GM18867 (cell line): ENCODE measurements around the gene GAL3ST3.
A peak's percentile ranks its signal among the peaks of the same experiment; 100 is the strongest.
"Not testable (repeated sequence)": the region's sequence is repeated elsewhere in the genome, so short reads cannot be mapped to it uniquely, and the experiment has no call there.

ENCODE experiments used
- ATAC-seq: cut with Tn5 transposase; IDR thresholded peaks from one replicate; pipeline ENCODE4 v1.9.1; 2021; ENCODE audit warnings: mild to moderate bottlenecking, moderate library complexity; ENCODE audit not compliant: unreplicated experiment

The GAL3ST3 gene

DNA sequence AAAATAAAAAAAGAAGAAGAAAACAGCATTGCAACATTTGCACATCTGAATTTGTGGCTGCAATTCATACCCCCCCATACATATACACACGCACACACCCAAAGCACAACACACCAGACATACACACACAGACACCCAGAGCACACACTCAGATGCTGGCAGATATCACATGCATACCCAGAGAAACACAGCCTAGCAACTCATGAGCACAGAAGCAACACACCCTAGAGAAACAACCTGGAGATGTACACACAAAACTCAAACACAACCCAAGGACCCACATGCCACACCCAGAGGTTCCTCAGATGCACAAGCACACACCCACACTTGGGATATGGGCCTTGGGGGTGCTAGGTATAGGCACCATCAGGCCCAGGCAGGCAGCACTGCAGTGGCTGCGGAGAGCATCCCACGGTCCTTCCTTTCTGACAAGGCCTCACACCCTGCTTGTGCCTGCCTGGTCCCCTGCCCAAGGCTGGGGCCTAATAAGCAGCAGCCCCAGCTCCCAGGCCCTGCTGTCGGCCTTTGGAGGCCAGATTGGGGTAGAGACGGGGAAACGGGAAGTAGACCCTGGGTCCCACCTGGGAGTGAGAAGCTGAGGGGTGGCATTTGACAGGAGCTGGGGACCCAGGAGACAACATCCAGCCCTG lies 34.0 kb downstream of the GAL3ST3 start:
- ATAC-seq: no peak

DNA sequence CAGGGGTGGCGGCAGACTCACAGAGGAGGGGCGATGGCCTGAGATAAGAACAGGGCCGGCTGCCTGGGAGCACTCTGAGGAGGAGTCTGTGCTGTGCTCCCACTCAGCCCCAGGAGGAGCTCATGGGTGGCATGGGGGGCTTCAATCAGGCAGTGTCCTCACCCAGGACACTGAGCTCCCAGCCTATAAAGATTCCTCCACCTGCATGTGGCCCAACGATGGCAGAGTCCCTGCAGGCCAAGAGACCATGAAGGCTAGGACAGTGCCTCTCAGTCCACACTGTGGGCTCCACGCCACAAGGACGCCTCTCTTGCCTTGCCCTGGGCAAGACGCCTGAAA lies 35.2 kb downstream of the GAL3ST3 start:
- no peak for ATAC-seq

DNA sequence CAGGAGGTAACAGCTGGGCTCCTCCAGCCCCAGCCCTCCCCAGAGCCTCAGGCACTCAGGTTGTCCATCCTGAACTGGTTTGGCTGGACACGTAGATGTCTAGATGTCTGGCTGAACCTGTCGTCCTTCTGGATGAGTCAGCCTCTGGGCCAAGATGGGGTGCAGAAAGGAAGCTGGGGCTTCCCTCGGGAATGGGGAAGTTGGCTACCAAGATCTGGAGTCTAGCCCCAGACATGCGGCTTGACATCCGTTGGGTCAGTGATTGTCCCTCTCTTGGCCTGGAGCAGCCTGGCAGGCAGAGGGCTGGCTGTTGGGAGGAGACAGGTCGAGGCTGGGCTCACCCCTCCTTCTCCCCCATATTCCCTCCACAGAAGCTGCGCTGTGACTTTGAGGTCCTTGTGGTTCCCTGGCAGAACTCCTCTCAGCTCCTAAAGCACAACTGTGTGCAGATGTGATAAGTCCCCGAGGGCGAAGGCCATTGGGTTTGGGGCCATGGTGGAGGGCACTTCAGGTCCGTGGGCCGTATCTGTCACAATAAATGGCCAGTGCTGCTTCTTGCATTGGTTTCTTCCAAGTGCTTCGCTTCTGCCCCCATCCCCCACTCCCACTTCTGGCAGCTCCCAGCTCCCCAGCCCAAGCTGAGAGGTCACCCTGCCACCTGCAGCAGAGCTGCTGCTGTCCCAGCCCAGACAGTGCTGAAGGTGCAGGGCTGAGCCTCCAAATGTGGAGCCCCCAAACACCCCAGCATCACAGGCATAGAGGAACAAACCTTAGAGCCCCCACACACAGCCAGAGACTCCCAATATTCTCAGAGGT lies 35.8 kb downstream of the GAL3ST3 start:
- no peak for ATAC-seq

DNA sequence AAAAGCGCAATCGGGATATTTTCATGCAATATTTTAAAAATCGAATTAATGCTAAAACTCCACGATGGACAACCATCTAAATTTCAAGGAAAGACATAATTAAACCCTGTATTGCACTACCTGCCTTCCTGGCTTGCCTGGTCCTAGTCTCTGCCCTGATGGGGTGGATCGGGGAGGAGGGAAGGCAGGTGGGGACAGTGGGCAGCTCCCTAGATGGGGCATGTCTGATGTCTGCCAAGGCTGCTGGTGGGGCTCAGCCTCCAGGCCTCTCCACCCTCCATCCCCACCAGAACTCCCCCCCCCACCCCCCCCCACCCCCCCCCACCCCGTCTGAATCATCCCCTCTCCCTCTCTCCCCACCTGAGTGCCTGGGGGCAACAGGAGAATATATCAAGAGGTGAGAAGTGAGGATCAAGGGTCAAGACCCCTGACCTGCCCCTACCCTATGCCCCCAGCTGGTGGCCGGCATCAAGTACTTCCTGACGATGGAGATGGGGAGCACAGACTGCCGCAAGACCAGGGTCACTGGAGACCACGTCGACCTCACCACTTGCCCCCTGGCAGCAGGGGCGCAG lies 36.5 kb downstream of the GAL3ST3 start:
- ATAC-seq: no peak

DNA sequence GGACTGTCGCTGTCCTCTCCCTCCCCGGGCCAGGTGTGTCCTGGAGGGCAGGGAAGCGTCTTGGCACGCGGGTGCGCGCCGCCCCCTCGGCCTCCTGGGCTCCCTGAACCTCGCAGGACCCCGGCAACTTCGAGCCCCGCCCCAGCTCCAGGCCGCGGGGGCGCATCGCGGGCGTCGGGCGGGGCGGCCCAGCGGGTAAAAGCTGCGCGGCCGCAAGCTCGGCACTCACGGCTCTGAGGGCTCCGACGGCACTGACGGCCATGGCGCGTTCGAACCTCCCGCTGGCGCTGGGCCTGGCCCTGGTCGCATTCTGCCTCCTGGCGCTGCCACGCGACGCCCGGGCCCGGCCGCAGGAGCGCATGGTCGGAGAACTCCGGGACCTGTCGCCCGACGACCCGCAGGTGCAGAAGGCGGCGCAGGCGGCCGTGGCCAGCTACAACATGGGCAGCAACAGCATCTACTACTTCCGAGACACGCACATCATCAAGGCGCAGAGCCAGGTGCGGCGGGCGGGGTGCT lies 37.1 kb downstream of the GAL3ST3 start, which contains the start of gene CST6:
TSS of gene CST6 (plus strand) at position 224 of the 519 bp plus-strand sequence. CDS start at position 261, 37 bp downstream.
- no peak for ATAC-seq

DNA sequence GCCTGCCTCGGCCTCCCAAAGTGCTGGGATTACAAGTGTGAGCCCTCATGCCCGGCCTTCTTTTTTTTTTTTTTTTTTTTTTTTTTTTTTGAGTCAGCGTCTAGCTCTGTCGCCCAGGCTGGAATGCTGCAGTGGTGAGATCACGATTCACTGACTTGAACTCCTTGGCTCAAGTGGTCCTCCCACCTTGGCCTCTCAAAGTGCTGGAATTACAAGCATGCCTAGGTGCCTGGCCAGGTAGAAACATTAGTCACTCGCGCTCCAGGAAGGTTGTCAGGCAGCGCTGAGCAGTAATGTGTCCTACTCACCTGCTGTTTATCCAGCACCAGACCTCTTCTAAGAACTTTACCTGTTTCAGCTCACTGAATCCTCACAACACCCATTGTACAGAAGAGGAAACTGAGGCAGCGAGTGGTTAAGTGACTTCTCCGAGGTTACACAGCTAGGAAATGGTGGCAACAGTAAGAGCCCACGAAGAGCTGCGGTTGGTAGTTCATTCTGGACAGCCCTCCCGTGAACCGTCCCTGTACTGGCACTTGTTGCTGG lies 37.6 kb downstream of the GAL3ST3 start:
- ATAC-seq: no peak

DNA sequence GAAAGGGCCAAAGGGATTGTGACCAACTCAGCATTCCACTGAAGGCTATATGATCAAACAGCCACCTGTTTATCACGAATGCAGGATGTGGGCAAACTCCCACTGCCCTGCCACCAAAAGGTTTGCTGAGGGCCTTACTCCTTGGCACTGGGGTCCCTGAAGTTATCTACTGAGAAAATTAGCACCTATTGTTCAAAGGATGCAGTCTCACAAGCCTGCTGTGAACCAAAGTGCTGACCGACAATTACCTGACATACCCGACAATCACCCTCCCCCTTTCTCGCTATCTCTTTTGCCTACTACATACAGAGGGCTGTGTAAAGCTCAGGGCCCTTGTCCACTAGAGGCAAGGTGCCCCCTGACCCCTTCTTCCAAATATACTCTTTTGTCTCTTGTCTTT lies 38.9 kb downstream of the GAL3ST3 start:
- not testable (repeated sequence) for ATAC-seq

DNA sequence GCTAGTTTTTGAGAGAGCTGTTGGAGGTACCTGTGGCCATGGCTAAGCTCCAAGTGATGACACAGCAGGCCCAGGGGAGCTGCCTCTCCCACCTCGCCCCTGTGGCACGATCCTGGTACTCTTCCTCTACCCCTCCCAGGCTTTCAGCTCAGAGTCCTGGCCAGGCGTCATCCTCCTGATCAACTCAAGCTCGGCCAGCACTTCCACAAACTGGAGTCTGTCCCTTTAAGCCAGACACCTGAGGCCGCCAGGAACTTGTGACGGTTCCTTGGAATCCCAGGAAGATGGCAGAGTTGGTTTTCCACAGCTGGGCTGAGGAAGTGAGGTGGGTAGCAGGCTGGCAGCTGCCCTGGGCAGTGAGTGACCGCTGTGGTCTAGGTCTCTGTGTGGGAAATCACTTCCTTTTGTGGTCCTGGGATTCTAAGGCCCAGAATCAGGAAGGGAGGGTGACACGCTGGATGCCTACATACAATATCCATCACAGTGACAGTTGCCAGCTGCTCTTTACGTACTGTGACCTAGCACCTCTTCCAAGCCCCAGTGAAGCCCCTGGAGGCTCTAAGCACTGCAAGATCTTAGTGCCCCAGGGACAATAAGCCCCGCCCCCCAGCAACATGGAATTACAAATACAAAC lies 40.4 kb downstream of the GAL3ST3 start:
- no peak for ATAC-seq

DNA sequence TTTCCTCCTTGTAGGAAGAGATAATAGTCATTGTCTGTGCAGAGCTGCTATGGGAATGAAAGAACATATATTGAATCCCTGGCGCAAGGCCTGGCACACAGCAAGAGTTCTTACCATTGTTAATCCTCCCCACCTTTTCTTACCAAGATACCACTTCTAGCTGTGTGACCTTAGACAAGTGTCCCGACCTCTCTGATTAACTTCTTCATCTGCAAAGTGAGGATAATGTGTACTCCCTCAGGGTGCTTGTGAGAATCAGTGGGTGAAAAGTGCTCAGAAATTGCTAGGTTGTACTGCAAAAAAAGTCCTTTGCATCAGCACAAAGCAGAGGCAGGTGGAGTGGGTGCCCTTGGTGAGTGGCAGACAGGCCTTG lies 40.9 kb downstream of the GAL3ST3 start:
- ATAC-seq: no peak

DNA sequence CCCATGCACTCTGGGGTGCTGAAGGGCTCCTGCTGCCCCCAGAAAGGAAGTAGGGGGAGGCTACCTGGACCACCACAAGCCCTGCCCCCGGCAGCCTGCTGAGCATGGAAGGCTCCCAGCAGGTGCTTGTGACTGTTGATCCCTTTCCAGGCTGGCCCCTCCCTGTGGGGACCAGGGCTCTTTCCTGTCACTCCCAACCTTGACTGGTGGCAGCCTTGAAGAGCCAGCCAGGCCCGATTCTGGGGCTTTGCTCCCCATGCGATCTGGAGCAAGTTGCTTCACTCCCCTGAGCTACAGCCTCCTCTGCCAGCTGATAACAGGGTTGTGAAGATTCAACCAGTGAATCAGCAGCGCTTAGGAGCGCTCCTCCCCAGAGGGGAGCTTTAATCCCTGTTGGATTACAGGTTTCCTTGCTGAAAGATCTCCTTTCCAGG lies 41.7 kb downstream of the GAL3ST3 start:
- no peak for ATAC-seq

DNA sequence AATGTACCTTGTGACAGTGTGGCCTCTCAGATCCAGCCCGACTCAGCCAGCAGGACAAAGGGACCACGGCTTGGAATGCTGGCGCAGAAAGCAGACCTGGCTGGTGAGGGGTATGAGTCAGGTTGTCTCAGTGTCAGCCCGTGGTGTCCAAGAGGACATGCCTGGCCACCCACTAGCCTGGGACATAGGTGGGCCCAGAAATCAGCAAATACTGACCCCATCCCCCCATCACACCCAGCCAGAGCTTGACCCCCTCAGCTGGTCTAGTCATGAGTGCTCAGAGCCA lies 42.1 kb downstream of the GAL3ST3 start:
- no peak for ATAC-seq

DNA sequence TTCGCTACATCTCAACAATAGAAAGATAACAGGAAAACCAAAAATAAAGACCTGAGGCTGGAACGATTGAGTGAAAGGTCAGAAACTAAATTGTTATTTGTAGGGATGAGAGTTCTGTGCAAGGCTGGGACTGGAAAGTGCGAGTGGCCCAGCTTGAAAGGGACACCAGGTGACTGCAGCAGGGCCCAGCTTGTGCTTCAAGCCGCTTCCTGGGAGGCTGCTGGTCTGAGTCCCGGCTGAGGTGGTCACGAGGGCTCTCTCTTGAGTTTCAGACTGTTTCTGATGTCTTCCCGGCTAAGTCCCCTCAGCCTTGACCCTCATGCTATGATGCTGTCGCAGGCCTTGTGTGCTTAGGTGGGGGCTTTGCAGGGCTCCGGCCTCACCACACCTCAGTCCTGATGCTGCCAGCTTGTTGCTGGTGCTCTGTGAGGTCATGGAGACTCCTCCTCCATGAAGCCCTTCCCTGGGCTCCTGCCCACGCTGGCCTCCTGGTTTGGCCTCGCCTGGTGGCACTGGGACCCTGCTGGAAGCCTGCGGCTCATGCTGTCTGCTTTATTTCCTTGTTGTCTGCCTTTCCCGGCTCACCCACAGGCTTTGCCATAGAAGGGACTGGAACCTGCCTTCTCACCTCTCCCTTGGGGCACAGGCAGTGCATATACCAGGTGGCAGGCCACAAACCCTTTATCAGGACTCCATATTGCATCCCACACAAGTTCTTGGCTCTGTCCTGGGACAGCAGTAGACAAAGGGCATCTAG lies 42.6 kb downstream of the GAL3ST3 start:
- ATAC-seq: no peak

DNA sequence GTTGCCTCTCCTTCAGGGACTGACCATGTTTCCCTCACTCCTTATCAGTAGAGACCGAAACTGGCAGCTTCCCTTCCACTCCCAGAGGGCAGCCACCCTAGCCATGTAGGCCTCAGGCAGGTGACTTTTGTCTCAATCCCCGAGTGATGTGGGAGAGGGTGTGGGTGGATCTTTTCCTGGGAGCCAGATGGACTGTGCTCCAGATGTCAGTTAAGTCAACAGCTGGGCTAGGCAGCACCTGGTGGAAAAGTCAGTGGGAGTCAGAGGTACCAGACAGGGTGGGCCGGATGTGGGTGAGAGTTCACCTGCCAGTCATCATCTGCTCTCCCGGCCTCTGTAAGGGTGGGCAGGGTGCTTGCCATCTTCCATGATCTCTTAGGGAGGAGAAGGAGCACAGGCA lies 44.8 kb downstream of the GAL3ST3 start:
- ATAC-seq: no peak

DNA sequence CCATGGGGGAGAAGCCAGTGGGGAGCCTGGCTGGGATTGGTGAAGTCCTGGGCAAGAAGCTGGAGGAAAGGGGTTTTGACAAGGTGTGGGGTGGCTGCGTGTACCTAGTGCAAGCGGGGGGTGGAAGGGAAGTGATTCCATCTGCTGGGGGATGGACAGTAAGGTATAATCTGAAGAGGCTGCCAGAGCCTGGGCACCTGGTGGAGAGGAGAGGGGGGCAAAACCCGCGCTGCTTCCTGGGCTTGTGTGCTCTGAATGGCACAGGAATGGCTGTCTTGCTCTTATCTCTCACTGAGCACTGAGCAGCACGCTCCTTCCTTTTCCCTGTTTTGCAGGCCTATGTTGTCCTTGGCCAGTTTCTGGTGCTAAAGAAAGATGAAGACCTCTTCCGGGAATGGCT lies 45.7 kb downstream of the GAL3ST3 start:
- ATAC-seq: no peak

DNA sequence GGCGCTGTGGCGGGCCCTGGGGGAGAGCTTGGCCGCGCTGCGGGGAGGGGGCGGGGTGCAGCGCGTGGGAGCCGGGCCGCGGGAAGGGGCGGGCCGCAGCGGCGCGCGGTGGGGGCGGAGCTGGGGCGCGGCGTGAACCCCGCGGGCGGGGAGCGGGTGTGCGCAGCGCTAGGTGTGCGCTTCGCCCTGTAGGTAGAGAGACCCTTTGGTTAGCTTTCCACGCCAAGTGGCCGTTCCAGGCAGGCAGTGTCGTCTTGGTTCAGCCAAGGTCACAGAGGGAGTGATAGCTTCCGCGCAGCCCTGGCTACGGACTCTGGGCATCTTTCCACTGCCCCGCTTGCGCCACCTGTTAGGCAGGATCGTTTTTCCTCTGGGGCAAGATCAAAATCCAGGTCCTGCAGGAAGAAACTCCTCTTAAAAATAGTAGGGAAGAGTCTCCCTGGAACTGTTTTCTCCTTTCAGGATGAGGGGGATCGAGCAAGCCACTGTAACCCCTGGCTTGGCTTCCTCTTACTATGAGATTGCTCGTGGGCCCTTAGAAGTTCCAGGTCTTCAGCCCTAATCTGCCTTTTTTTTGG lies 46.2 kb downstream of the GAL3ST3 start:
- peak; percentile 55 for ATAC-seq

DNA sequence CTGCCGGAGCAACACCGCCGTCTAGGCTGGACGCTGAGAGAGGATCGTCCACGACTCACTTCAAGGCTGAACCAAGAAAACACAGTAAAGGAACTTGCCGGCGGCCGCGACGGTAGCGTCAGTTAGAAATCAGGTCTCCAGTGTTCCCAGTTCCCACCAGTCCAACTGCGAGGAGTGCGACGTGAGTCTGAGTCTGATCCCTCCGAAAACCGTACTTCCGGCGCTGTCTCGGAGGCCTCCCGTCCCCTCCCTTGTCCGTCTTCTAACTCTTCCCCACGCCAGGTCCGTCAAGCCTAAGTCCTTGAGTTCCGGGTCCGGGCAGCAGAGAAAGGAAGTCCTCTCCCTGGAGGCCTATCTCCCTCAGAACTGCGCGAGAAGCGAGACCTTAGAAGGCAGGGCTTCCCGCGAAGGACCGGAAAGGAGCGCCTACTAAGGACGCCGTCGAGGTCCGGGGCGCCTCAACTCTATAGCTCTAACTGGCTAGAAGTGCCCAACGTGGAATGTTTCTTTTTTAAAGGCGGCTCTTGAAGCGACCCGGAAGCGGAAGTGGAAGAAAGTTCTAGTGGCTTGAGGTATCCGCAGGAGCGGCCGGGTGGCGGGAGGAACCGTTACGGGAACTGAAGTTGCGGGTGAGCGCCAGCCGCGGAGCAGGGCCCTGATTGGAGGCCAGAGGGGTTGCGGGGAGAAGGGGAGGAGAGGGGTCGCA lies 46.9 kb downstream of the GAL3ST3 start, which contains the start of the genes BANF1 and EIF1AD:
TSS of gene BANF1 (plus strand) at position 562 of the 706 bp plus-strand sequence. CDS start 748 bp downstream, outside the sequence.
TSS of gene EIF1AD (minus strand) at position 216 of the 706 bp plus-strand sequence. CDS start 1,768 bp downstream, outside the sequence.
- ATAC-seq: peak; percentile 66

DNA sequence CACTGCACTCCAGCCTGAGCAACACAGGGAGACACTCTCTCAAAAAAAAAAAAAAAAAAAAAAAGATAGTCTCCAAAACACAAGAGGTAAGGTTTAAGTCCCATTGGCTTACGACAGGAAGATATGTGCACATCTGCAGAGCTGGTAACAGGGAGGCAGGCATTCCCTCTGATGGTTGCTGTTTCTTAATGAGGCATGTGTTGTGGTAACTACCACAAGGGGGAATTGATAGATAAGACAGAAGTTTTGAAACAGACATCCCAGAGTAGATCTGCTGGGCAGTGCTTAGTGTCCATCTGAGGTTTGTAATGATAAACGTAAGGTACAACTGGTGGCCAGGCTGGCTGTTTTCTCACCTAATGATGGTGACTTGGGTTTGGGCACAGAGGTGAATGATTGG lies 51.7 kb downstream of the GAL3ST3 start:
- no peak for ATAC-seq

DNA sequence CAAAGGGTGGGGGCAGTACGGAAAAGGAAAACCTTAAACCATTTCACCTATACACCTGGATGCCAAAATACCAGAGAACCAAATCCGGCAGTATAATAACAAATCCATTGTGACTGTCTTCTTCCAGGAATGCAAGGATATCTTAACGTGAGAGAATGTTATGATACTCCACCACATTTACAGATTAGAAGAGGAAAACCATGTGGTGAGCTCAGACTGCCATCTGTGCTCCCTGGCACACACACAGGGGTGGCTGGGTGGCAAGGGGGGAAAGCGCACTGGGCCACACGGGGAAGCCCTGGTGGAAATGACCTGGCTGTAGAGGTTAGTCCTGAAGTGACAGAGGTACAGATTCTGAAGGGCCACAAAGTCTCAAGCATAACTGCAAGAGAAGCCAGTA lies 56.9 kb downstream of the GAL3ST3 start:
- no peak for ATAC-seq
